ENCODE data around the gene KDM1A.

KDM1A gene

GRCh38 chr1:23069675-23070074 is 50.4 kb downstream of the KDM1A start:
- no peak for DNase-seq (ENCODE audit: low spot score)

GRCh38 chr1:23074012-23074411 is 54.7 kb downstream of the KDM1A start:
- no peak for DNase-seq (ENCODE audit: low spot score)

- DNase-seq (ENCODE audit: low spot score), result no peak
Observed at GRCh38 chr1:23079025-23079424, 59.8 kb downstream of the KDM1A start.

GRCh38 chr1:23080885-23081284 is 61.6 kb downstream of the KDM1A start:
- no peak for DNase-seq (ENCODE audit: low spot score)

GRCh38 chr1:23081376-23081775 is 62.1 kb downstream of the KDM1A start:
- no peak for DNase-seq (ENCODE audit: low spot score)

GRCh38 chr1:23083714-23084480 is 64.6 kb downstream of the KDM1A start:
- no peak for DNase-seq (ENCODE audit: low spot score)

- DNase-seq (ENCODE audit: low spot score), result no peak
Observed at GRCh38 chr1:23084880-23085279, 65.6 kb downstream of the KDM1A start.

- no peak for DNase-seq (ENCODE audit: low spot score)
Observed at GRCh38 chr1:23085696-23086095, 66.4 kb downstream of the KDM1A start.

GRCh38 chr1:23088027-23088426 is 68.8 kb downstream of the KDM1A start:
- no peak for DNase-seq (ENCODE audit: low spot score)

GRCh38 chr1:23090056-23090455 is 70.8 kb downstream of the KDM1A start:
- no peak for DNase-seq (ENCODE audit: low spot score)

GRCh38 chr1:23091545-23091944 is 72.3 kb downstream of the KDM1A start:
- DNase-seq (ENCODE audit: low spot score), result no peak

GRCh38 chr1:23092447-23092846 is 73.2 kb downstream of the KDM1A start:
- no peak for DNase-seq (ENCODE audit: low spot score)

- DNase-seq (ENCODE audit: low spot score), result no peak
Observed at GRCh38 chr1:23097316-23097715, 78.0 kb downstream of the KDM1A start.

GRCh38 chr1:23098463-23099170 is 79.3 kb downstream of the KDM1A start:
- peak; percentile 74 for DNase-seq (ENCODE audit: low spot score)

GRCh38 chr1:23099171-23099536 is 79.9 kb downstream of the KDM1A start:
- DNase-seq (ENCODE audit: low spot score), result no peak

- no peak for DNase-seq (ENCODE audit: low spot score)
Observed at GRCh38 chr1:23100074-23100748, 80.9 kb downstream of the KDM1A start.

GRCh38 chr1:23101101-23101827 is 82.0 kb downstream of the KDM1A start:
- DNase-seq (ENCODE audit: low spot score), result no peak

- no peak for DNase-seq (ENCODE audit: low spot score)
Observed at GRCh38 chr1:23101887-23102286, 82.6 kb downstream of the KDM1A start.

- peak; percentile 21 for DNase-seq (ENCODE audit: low spot score)
Observed at GRCh38 chr1:23102289-23102688, 83.0 kb downstream of the KDM1A start.

GRCh38 chr1:23103001-23103889 is 84.0 kb downstream of the KDM1A start:
- peak; percentile 14 for DNase-seq (ENCODE audit: low spot score)

- DNase-seq (ENCODE audit: low spot score), result no peak
Observed at GRCh38 chr1:23108918-23109533, 89.8 kb downstream of the KDM1A start.

All from LoVo (cell line).